ENCODE measurements around the gene LRRC75A. TPM values are rescaled to one million over a fixed set of nuclear protein-coding genes. Genes with fewer than 3 reads are reported as not detected.

Gene LRRC75A
- total RNA-seq, 1 experiment from 2014 or later, result 2.8 TPM

- BruUV-seq (replicated peaks), result no TSS peak
- intact Hi-C loops (cut with micrococcal nuclease; ENCODE audit: unreplicated experiment), result no loop called here
- TF ChIP-seq EZH2 (IDR thresholded peaks at IDR 0.05; ENCODE audit: borderline replicate concordance, low read depth, low read length, poor library complexity, severe bottlenecking), result no peak
- no peak for TF ChIP-seq CTCF (conservative IDR thresholded peaks at IDR 0.05; ENCODE audit: low read depth, low read length)
- peaks cover 36% of the 10 kb centered on the region for H3K4me1 ChIP-seq (ENCODE audit: insufficient read depth, low read length, poor library complexity, severe bottlenecking)
- peak overlapping the region; percentile 78 for H3K27ac ChIP-seq (ENCODE audit: low read depth, low read length, poor library complexity, severe bottlenecking)
- DNase-seq (ENCODE audit: low spot score), result peak; percentile 84
- no peaks in the 10 kb centered on the region for H3K27me3 ChIP-seq (replicated peaks; ENCODE audit: insufficient read depth, low read depth, low read length, poor library complexity)
- ChIA-PET CTCF (no interaction called here), POLR2A (ENCODE audit: low non-redundant PET) (no interaction called here)
- no peak overlapping the region for H3K4me3 ChIP-seq (ENCODE audit: low read depth, low read length, poor library complexity, severe bottlenecking)
- no peaks in the 10 kb centered on the region for H3K36me3 ChIP-seq (ENCODE audit: insufficient read depth, low read length, poor library complexity, severe bottlenecking)
- no peaks in the 10 kb centered on the region for H3K9me3 ChIP-seq (ENCODE audit: low read depth, low read length, poor library complexity, severe bottlenecking)
These were observed 5.4 kb downstream of the LRRC75A start for GRCh38 chr17:16486373-16487250.

GRCh38 chr17:16484445-16485175 lies 7.4 kb downstream of the LRRC75A start:
- no peak for TF ChIP-seq EZH2 (IDR thresholded peaks at IDR 0.05; ENCODE audit: borderline replicate concordance, low read depth, low read length, poor library complexity, severe bottlenecking)
- TF ChIP-seq CTCF (conservative IDR thresholded peaks at IDR 0.05; ENCODE audit: low read depth, low read length), result no peak
- H3K27me3 ChIP-seq (replicated peaks; ENCODE audit: insufficient read depth, low read depth, low read length, poor library complexity), result no peaks in the 10 kb centered on the region
- no peak overlapping the region for H3K4me3 ChIP-seq (ENCODE audit: low read depth, low read length, poor library complexity, severe bottlenecking)
- H3K9me3 ChIP-seq (ENCODE audit: low read depth, low read length, poor library complexity, severe bottlenecking), result no peaks in the 10 kb centered on the region
- H3K4me1 ChIP-seq (ENCODE audit: insufficient read depth, low read length, poor library complexity, severe bottlenecking), result peaks cover 29% of the 10 kb centered on the region
- intact Hi-C loops (cut with micrococcal nuclease; ENCODE audit: unreplicated experiment), result no loop called here
- H3K27ac ChIP-seq (ENCODE audit: low read depth, low read length, poor library complexity, severe bottlenecking), result no peak overlapping the region
- ChIA-PET POLR2A (ENCODE audit: low non-redundant PET) (no interaction called here), CTCF (interaction anchor here (0.5 to 0.6 kb wide), 2 partner anchors 22 to 856 kb away, joined by 3 read pairs; no protein-coding TSS in a partner anchor)
- TSS peak; percentile 27 for BruUV-seq (replicated peaks)
- no peak for DNase-seq (ENCODE audit: low spot score)
- no peaks in the 10 kb centered on the region for H3K36me3 ChIP-seq (ENCODE audit: insufficient read depth, low read length, poor library complexity, severe bottlenecking)

GRCh38 chr17:16483021-16483645 lies 8.9 kb downstream of the LRRC75A start:
- Histone ChIP-seq H3K36me3 (ENCODE audit: insufficient read depth, low read length, poor library complexity, severe bottlenecking) (no peaks in the 10 kb centered on the region), H3K27ac (ENCODE audit: low read depth, low read length, poor library complexity, severe bottlenecking) (no peak overlapping the region), H3K4me3 (ENCODE audit: low read depth, low read length, poor library complexity, severe bottlenecking) (no peak overlapping the region), H3K9me3 (ENCODE audit: low read depth, low read length, poor library complexity, severe bottlenecking) (no peaks in the 10 kb centered on the region), H3K27me3 (replicated peaks; ENCODE audit: insufficient read depth, low read depth, low read length, poor library complexity) (no peaks in the 10 kb centered on the region), H3K4me1 (ENCODE audit: insufficient read depth, low read length, poor library complexity, severe bottlenecking) (peaks cover 29% of the 10 kb centered on the region)
- no peak for TF ChIP-seq CTCF (conservative IDR thresholded peaks at IDR 0.05; ENCODE audit: low read depth, low read length)
- no peak for TF ChIP-seq EZH2 (IDR thresholded peaks at IDR 0.05; ENCODE audit: borderline replicate concordance, low read depth, low read length, poor library complexity, severe bottlenecking)
- no TSS peak for BruUV-seq (replicated peaks)
- no peak for DNase-seq (ENCODE audit: low spot score)
- ChIA-PET CTCF (no interaction called here), POLR2A (ENCODE audit: low non-redundant PET) (no interaction called here)
- intact Hi-C loops (cut with micrococcal nuclease; ENCODE audit: unreplicated experiment), result no loop called here

Data from A673 (cell line).